GM18951 (cell line): ENCODE results near the gene GCDH.
"Not testable (repeated sequence)": the region's sequence is repeated elsewhere in the genome, so short reads cannot be mapped to it uniquely, and the experiment has no call there.

Experiments
- POLR2A ChIP-seq: IDR thresholded peaks from 4 replicates; pipeline ENCODE4 v1.6.1; 2011; ENCODE audit warnings: mild to moderate bottlenecking; ENCODE audit not compliant: insufficient read length, insufficient read depth; ENCODE audit errors: extremely low read depth
- in situ Hi-C: fragments of 300-500 bp; cut with MboI; formaldehyde crosslinking; loops from one replicate; pipeline ENCODE4 v1.12.0; 2022; ENCODE audit warnings: low sequenced_read_pairs, mixed read lengths, inconsistent platforms; ENCODE audit not compliant: unreplicated experiment

Gene GCDH

DNA sequence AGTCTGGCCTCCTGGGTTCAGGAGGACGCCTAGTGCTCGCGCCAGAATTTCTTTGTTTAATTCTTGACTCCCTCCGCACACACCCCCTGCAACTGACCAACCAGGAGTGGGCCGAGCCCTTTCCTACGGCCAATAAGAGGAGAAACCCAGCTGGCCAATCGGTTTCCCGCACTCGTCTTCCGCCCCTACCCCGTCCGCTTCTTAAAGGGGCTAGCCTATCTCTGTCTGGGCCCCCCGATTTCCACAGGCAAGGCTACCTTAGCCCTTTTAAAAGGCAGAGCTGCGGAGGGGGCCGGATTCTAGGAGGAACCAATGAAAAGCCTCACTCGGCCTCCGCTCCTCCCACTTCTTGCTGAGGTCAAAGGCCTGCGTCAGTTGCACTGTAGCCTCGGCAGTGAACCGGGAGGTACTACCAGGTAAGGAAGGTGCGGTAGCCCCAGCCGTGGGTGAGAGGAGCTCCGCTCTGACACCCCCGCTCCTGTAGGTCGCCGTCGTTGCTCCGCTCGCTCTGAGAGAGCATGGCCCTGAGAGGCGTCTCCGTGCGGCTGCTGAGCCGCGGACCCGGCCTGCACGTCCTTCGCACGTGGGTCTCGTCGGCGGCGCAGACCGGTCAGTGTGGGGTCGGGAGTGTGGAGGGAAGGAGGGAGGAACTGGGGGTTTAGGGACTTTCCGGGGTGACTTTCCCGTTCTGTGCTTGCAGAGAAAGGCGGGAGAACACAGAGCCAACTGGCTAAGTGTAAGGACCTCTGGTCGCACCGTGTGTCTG is at the start of gene GCDH:
Gene GCDH, plus strand, starts transcription at position 374 of the 766 bp plus-strand sequence. Its CDS starts 145 bp downstream, at position 519.
- TF ChIP-seq POLR2A: peak; percentile 82
- in situ Hi-C loops: no loop called here

DNA sequence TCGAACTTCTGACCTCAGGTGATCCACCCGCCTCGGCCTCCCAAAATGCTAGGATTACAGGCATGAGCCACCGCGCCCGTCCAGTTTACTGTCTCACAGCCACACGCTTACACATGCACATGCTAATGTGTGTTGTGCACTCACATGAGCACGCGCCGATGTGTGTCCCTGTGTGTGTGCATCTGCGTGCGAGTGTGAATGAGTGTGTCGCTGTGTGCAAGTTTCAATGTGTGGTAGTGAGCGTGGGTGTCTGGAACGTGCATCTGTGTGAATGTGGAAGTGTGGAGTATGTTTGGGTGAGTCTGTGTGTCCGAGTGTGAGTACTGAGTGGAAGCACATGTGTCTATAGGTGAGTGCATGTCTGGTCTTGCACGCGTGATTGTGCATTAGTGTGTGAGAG is 48.4 kb upstream of the GCDH start:
- in situ Hi-C loops: no loop called here
- no peak for TF ChIP-seq POLR2A

DNA sequence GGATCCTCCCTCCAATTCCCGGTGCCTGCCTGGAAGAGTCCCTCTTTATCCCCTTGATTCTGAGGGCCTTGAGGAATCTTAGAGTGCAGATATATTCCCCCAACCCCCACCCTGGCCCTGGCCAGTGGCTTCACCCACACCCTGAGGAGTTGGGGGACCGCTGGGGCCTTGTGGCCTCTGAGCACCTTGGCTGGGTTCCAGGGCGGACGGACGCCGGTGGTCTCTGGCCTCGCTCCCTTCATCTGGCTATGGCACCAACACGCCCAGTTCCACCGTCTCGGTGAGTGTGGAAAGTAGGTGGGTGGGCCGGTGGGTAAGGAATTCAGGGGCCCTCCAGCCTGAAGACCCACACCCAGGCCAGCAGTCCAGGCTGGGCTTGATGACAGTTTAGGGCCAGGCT is 47.6 kb upstream of the GCDH start:
- TF ChIP-seq POLR2A: no peak
- in situ Hi-C loops: no loop called here

DNA sequence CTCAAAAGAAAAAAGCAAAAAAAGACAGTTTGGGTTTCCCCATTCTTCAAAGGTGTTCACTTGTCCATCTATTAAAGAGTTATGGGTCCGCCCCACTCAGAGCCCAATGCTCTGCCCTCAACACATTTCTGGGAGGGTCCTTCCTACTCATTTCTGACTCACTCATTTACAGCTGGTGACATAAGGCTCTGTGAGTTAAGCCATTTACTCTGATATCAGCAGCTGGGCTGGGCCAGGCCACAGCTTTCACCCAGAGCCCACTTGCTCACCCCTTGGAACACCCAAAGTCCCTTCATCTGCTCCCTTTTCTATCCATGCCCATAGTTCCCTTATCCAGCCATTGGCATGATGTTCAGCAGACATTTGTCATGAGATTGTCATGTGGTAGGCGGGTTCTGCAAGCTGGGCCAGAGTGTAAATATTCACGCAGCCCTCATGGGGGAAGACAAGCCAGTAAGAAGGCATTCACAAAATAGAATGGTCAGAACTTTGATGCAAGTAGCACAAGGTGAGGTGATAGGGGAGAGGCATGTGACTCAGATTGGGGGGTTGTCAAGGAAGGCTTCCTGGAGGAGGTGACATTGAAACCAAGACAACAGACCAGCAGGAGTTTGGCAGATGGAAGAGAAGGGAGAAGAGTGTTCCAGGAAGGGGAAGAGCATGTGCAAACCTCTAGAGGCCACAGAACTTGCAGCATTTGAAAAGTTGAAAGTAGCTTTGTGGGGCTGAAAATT is 46.8 kb upstream of the GCDH start:
- in situ Hi-C loops: no loop called here
- no peak for TF ChIP-seq POLR2A

DNA sequence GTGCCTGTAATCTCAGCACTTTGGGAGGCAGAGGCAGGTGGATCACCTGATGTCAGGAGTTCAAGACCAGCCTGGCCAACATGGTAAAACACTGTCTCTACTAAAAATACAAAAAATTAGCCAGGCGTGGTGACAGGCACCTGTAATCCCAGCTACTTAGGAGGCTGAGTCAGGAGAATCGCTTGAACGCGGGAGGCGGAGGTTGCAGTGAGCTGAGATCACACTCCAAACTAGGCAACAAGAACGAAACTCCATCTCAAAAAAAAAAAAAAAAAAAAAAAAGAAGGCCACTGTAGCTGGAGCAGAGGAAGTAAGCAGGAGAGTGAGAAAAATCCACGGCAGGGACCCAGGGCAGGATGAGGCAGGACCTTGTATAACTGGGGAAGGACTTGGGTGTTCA is 44.3 kb upstream of the GCDH start:
- in situ Hi-C loops: not testable (repeated sequence)

DNA sequence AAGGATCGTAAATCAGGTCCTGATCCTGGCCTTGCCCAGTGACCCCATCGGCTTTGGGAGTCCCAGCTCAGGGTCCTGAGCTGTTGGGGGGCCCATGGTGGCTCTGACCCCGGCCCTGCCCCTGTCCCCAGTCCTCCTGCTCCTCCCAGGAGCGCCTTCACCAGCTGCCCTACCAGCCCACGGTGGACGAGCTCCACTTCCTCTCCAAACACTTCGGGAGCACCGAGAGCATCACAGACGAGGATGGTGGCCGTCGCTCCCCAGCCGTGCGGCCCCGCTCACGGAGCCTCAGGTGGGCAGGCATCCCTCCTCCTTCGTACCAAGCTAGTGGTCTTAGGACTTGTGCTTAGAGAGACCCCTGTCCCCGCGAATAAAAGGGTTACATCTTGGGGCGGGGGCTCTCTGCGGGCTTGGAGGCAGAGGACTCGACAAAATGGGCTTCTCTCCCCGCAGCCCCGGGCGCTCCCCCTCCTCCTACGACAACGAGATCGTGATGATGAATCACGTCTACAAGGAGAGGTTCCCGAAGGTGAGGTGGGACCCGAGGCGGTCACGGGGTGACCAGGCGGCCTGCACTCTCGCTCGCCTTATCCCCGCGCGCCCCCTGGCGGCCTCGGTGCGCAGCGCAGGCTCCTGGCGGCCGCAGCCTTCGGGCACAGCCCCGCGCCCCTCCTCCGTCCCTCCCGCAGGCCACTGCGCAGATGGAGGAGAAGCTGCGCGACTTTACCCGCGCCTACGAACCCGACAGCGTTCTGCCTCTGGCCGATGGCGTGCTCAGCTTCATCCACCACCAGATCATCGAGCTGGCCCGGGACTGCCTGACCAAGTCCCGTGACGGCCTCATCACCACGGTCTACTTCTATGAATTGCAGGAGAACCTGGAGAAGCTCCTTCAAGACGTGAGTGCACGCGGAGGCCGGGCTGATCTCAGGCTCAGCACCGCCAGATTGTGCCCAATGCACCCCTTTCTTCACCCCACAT is 43.5 kb upstream of the GCDH start:
- no peak for TF ChIP-seq POLR2A
- in situ Hi-C loops: no loop called here

DNA sequence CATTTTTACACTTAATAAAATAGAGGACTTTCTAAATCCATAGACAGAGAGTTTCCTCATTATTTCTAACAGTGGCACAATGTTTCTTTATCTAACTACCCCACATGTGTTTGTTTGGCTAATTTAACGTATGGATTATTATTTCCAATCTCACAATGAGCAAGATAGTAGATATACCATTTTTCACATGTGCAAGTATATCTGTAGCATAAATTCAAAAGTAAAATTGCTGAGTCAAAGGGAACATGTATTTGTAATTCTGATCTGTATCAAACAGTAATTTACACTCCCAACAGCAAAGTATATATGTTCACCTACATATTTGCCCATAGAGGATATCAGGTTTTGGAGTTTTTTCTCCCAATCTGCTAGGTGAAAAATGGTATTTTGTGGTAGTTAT is 34.3 kb upstream of the GCDH start:
- in situ Hi-C loops: no loop called here
- no peak for TF ChIP-seq POLR2A

DNA sequence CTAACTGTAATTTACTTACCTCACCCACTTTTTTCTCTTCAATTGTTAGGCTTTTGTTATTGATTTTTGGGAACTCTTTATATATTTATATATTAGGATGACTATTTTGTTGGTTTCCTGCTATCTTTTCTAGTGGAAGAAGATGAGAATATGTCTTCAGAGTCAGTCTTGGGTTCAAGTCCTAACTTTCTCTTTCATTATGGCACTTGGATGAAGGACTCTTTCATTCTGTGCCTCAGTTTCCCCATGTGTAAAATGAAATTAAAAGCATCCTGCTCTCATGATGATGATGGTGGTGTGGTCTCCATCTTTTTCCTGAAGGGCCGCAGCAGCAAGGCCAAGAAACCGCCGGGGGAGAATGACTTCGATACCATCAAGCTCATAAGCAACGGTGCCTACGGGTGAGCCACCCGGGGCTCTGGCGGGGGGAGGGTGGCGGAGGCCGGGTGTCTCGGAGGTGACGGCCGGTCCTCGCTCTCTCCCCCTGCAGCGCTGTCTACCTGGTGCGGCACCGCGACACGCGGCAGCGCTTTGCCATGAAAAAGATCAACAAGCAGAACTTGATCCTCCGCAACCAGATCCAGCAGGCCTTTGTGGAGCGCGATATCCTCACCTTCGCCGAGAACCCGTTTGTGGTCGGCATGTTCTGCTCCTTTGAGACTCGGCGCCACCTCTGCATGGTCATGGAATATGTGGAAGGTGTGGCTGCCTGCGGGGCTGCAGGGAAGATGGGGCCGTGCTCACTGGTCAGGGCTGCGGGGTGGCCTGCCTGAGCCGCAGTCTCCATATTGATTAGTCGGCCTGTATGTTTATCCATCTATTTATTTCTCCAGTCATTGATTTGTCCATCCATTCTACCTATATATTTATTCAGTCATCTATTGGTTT is 32.7 kb upstream of the GCDH start:
- in situ Hi-C loops: no loop called here
- no peak for TF ChIP-seq POLR2A

DNA sequence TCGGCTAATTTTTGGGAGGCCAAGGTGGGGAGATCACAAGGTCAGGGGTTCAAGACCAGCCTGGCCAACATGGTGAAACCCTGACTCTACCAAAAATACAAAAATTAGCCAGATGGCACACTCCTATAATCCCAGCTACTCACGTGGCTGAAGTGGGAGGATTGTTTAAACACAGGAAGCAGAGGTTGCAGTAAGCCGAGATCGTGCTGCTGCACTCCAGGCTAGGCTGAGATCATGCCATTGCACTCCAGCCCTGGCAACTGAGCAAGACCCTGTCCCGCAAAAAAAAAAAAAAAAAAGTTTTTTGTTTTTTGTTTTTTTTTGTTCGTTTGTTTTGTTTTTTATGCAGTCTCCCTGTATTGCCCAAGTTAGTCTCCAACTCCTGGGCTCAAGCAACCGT is 31.4 kb upstream of the GCDH start:
- in situ Hi-C loops: no loop called here

DNA sequence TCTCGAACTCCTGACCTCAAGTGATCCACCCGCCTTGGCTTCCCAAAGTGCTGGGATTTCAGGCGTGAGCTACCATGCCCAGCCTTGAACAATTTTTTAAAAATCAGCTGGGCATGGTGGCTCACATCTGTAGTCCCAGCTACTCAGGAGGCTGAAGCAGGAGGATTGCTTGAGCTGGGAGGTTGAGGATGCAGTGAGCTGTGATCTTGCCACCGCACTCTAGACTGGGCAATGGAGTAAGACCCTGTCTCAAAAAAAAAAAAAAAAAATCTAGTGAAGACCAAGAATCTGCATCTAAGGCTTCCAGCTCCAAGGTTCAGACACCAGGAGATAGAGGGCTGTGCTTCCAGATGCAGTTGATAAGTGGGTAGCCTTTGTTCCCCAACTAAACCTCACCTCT is 26.8 kb upstream of the GCDH start:
- no peak for TF ChIP-seq POLR2A
- in situ Hi-C loops: no loop called here

More for the DNA sequence above, 31.4 kb upstream of the GCDH start:
- no peak for TF ChIP-seq POLR2A

DNA sequence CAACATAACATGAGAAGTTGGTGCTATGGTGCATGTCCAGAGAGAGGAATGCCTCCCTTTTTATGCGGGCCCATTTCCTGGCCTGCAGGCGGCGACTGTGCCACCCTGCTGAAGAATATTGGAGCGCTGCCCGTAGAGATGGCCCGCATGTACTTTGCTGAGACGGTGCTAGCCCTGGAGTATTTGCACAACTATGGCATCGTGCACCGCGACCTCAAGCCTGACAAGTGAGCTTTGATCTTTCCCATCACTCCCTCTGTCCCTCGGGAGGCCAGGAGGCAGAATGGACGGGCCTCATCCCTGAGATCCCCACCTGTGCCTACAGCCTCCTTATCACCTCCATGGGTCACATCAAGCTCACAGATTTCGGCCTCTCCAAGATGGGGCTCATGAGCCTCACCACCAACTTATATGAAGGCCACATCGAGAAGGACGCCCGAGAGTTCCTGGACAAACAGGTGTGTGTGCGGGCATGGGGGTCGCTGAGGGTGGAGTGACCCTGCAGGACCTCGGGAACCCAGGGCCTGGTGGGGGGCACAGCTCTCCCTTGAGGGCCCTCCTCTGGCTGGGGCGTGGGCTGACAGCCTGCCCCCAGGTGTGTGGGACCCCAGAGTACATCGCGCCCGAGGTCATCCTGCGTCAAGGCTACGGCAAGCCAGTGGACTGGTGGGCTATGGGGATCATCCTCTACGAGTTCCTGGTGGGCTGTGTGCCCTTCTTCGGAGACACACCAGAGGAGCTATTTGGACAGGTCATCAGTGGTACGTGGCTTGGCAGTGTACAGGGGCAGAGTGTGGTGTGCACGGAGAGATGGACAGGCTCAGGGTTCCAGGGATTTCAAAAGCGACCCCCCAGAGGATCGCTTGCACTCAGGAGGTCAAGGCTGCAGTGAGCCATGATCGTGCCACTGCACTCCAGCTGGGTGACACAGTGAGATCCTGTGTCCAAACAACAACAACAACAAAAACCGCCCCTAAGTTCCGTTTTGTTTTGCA is 25.9 kb upstream of the GCDH start:
- TF ChIP-seq POLR2A: no peak
- in situ Hi-C loops: no loop called here
